H7 (cell line): ENCODE measurements around the gene NDST4. TPM values are rescaled to one million over a fixed set of nuclear protein-coding genes. Genes with fewer than 3 reads are reported as not detected.

Experiments
- DNase-seq: peaks from one replicate; pipeline ENCODE4 v3.0.0; 2012
- H3K27me3 ChIP-seq: 2 replicates; pipeline ENCODE4 v1.6.0; 2011; ENCODE audit warnings: mild to moderate bottlenecking, low read length; ENCODE audit not compliant: control insufficient read depth, insufficient read depth
- H3K36me3 ChIP-seq: replicated peaks from 2 replicates; pipeline ENCODE4 v1.5.1; 2011; ENCODE audit warnings: low read length; ENCODE audit not compliant: control insufficient read depth, insufficient read depth
- H3K4me3 ChIP-seq: 2 replicates; pipeline ENCODE4 v1.5.1; 2011; ENCODE audit warnings: low read depth, mild to moderate bottlenecking, control low read depth, low read length, moderate library complexity; ENCODE audit not compliant: insufficient read depth
- total RNA-seq: library from RNA; depleted of rRNA; stranded (reverse); fragments of >200 nt; shearing (Covaris generic); gene quantifications from 2 replicates; pipeline ENCODE4 v1.2.3, GENCODE V29; 2014

Gene NDST4
- total RNA-seq, 1 experiment from 2014 or later, result not detected

DNA sequence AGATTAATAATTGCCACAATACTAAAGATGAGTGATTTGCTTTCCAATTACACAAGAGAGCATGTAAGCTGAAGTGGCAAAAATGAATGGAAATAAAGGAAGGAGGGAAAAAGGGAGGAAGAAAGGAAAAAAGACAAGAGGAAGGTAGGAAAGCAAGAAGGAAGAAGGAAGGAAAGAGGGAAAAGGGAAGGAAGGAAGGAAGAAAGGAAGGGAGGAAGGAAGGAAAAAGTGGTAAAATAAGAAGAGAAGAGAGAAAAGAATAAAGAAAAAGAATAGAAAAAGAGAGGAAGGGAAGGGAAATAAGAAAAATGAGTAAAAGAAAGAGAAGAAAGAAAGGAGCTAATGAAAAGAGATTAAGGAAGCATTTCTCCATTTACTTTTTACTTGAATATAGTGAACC lies 4.6 kb downstream of the NDST4 start:
- H3K4me3 ChIP-seq, result no peak overlapping the region
- no peaks in the 10 kb centered on the region for H3K27me3 ChIP-seq
- no peaks in the 10 kb centered on the region for H3K36me3 ChIP-seq
- no peak for DNase-seq

DNA sequence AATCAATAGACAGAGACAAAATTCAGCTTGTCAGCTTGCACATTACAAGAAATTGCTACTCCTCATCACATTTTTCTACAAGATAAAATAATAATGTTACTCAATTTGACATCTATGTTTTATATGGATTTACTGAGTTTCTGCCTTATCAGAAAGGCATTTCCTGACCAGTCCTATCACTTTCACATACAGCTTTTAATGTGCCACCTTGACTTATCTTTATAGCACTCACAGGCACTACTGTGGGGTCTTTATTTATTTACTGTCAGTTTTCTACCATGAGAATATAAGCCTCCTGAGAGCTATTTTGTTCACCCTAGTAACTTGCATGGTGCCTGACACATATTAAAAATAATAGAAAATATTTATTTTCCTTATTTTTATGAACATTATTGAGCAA lies 6.0 kb downstream of the NDST4 start:
- no peaks in the 10 kb centered on the region for H3K36me3 ChIP-seq
- no peak for DNase-seq
- no peak overlapping the region for H3K4me3 ChIP-seq
- H3K27me3 ChIP-seq, result no peaks in the 10 kb centered on the region

DNA sequence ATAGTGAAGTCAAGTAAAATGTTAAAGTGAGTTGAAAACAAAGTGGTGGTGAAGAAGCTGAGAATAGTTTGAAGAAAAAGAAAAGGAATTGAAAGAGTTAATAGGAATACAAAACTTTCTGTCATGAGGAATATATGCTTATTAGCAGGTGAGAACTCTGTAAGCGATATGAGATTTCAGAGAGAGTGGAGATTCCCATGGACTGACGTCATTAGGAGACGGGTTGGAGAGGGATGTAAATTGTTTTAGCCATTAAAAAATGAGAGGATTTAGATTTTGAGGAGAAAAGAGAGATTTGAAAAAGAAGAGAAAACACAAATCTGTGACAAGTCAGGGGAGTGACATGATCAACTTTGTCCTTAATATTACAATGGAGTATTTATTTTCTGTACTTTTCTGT lies 11.7 kb downstream of the NDST4 start:
- no peaks in the 10 kb centered on the region for H3K36me3 ChIP-seq

DNA sequence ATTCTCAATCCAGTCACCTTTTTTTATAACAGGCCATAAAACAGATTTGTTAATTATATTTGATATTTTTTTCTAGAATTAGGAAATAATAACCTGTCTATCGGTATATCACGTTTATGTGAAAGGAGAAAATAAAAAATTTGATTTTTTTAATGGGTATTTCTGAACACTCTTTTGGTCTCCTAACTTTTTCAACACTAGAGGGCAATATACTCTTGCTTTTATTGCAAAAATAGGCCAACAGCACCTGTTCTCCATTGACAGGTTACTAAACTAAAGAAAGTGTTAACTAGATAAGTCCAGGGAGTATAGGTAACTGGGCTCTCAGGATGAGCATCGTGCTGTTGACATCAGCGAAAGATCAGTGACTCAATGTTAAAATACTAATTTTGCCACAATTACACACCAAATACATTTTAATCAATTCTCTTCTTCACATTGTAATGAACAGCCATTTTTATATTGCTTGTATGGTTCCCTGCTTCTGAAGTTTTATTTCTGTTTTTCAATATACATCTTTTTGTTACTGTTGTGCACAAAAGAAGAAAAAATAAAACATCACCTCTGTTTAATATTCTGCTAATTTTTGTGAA lies 22.8 kb downstream of the NDST4 start:
- DNase-seq, result peak; percentile 0
- no peak overlapping the region for H3K4me3 ChIP-seq
- no peaks in the 10 kb centered on the region for H3K36me3 ChIP-seq
- no peaks in the 10 kb centered on the region for H3K27me3 ChIP-seq

More for the DNA sequence above, 11.7 kb downstream of the NDST4 start:
- no peak for DNase-seq
- Histone ChIP-seq H3K4me3 (no peak overlapping the region), H3K27me3 (no peaks in the 10 kb centered on the region)

DNA sequence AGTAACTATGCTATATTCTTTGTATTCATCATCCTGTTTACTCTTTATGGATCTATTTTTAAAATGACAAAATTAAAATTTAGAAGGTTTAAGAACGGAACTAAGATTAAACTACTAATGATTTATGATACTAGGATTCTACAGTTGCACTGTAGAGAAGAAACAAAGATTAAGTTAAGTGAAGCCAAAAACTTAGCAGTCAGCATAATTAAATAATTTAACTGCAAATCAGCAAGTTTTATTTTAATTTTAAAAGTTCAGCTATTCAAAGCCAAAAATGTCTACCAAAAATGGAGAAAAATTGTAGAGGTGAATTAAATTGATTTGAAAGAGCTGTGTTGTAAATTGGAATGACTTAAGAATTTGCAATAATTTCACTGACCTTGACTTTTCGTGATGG lies 30.8 kb downstream of the NDST4 start:
- Histone ChIP-seq H3K4me3 (no peak overlapping the region), H3K36me3 (no peaks in the 10 kb centered on the region), H3K27me3 (no peaks in the 10 kb centered on the region)
- DNase-seq, result no peak

DNA sequence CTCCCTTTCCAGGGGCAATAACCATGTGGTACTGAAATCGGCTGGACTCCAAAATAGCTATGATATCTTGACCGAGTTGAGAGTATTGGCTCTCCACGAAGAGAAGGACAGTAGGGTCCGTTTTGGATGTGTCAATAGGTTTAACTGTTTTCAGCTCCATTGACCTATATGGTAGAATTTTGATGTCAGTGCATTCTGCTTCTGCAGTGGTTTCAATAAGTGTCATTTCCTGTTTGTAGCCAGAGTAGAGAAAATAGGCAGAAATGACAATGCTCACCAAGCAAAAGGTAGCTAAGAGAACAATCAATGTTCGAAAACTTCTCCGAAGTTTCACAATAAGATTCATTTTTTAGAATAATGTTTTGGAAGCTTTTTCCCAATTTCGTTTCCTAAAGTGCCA lies 36.7 kb downstream of the NDST4 start:
- DNase-seq, result no peak
- no peak overlapping the region for H3K4me3 ChIP-seq
- no peaks in the 10 kb centered on the region for H3K27me3 ChIP-seq
- no peaks in the 10 kb centered on the region for H3K36me3 ChIP-seq

DNA sequence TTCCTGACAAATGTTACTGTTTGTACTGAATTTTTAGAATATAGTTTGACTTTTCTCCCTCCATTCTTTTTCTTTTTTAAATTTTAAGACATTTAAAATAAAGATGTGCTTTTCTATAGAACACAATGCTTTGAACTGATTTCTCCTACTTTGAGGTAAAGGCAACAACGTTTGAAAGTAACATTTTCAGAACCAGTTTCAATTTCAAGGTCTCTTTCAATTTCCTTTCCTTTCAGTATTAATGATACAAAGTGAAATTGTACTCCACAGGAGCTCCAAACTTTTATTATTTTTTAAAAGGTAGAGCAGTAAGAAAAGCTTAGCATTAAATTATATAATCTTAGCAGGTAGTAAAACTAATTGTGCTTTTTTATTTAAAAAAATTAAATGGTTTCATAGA lies 54.9 kb downstream of the NDST4 start:
- DNase-seq, result no peak
- Histone ChIP-seq H3K36me3 (no peaks in the 10 kb centered on the region), H3K27me3 (no peaks in the 10 kb centered on the region), H3K4me3 (no peak overlapping the region)

DNA sequence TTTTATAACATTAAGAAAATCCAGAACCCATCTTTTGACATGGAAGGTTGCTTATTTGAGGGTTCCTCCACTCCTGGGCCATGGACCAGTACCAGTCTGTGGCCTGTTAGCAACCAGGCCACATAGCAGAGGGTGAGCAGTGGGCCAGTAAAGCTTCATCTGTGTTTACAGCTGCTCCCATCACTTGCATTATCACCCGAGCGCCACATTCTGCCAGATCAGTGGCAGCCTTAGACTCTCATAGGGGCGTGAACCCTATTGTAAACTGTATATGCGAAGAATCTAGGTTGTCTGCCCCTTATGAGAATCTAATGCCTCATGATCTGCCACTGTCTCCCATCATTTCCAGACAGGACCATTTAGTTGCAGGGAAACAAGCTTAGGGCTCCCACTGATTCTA lies 58.6 kb downstream of the NDST4 start:
- DNase-seq, result no peak
- Histone ChIP-seq H3K4me3 (no peak overlapping the region), H3K27me3 (no peaks in the 10 kb centered on the region)

DNA sequence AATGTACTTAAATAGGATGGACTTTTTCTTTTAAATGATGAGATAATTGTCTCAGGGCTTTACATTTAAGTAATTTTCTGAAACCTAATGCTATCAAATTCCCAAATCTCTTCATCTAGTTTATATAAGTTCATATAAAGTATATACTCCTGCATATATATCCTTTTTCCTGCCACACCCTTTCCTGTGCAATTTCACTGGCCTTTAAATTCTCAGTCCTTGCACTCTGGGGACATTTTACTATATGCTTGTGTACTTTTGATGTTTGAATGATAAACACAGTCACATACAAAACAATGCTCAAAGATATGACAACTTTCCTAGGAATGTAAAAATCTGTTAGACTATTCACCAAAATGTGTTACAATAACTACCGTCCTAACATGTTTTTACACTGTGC lies 60.1 kb downstream of the NDST4 start:
- no peak overlapping the region for H3K4me3 ChIP-seq
- H3K36me3 ChIP-seq, result no peaks in the 10 kb centered on the region
- no peaks in the 10 kb centered on the region for H3K27me3 ChIP-seq
- no peak for DNase-seq

More for the DNA sequence above, 58.6 kb downstream of the NDST4 start:
- no peaks in the 10 kb centered on the region for H3K36me3 ChIP-seq

DNA sequence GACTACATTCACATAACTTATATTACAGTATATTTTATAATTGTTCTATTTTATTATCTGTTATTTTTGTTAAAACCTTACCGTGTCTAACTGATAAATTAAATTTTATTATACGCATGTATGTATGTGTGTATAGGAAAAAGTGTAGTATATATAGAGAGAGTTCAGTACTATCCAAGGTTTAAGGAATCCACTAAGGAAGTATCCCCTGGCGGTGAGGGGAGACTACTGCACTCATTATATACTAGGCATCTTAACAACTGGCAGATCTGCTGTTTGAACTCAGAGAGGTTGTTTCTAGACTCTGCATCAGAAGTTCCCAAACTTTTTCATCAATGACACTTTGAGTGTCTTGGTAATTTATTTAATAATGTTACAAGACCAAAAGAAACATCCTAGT lies 70.9 kb downstream of the NDST4 start:
- Histone ChIP-seq H3K4me3 (no peak overlapping the region), H3K36me3 (no peaks in the 10 kb centered on the region), H3K27me3 (no peaks in the 10 kb centered on the region)
- DNase-seq, result peak; percentile 0

DNA sequence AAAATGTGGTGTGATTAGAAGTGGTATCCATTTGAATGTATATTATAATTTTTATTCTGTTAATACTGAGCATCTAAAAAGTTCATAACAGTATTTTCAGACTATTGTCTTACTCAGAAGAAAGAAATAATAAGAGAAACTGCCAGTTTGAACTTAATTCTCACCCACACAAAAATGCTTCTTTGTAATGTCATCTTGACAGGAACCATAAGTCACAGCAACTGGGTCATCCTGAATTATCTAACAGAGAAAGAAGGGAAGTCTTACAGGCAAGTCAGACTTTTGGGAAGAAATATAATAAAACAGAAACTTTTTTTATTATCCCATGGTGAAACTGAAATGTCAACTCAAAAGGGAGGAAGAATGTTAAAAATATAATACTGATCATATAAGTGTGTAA lies 83.1 kb downstream of the NDST4 start:
- no peaks in the 10 kb centered on the region for H3K27me3 ChIP-seq
- no peak for DNase-seq
- no peaks in the 10 kb centered on the region for H3K36me3 ChIP-seq
- no peak overlapping the region for H3K4me3 ChIP-seq

DNA sequence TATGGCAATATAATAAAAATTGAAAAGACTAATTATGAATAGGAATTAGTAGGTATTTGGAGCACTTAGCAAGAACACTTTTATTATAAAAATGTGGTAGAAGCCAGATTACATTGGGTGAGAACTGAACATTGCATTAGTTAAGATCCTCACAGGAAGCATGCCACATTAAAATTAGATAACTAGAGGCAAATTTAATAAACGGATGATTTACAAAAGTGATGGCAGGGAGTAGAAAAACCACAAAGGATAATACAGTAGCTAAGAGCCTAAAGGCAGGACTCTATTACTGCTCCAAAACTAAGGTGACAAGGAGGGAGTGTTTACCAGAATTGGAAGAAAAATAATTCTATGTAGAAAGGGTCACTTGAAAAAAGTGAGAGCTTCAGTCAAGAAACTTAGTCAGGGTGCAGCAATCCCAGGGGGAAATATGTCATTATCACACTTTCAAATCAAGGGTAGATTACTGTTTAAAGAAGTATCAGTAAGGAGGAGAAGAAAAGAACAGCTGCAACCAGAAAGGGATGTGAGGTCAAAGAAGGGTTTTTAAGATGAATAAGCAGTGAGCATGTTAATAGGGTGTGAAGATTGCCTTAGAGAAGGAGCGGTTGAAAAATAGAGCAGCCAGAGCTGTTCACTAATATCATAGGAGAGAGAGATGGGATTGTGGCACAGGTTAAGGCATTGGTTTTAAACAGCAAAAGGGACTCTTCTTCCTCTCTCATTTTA lies 84.6 kb downstream of the NDST4 start:
- DNase-seq, result no peak
- Histone ChIP-seq H3K36me3 (no peaks in the 10 kb centered on the region), H3K27me3 (no peaks in the 10 kb centered on the region), H3K4me3 (no peak overlapping the region)

DNA sequence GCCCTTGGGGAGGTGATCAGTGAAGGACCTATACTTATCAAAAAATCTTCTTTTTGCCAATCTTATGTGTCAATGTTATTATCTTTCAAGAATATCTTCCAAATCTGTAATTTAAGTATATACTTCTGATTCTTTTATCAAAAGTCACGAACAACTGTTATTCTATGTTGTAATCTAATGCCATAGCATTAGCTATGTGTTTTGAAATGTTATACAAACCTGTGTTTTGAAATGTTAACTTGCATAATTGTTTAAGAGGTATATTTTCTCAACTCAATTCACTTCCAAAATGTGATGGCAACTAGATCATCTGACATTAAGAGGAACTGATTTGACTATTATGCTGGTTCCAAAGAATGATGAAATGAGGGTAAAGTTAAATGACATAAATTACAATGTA lies 113.5 kb downstream of the NDST4 start:
- no peak for DNase-seq
- no peaks in the 10 kb centered on the region for H3K36me3 ChIP-seq
- no peaks in the 10 kb centered on the region for H3K27me3 ChIP-seq
- H3K4me3 ChIP-seq, result no peak overlapping the region

DNA sequence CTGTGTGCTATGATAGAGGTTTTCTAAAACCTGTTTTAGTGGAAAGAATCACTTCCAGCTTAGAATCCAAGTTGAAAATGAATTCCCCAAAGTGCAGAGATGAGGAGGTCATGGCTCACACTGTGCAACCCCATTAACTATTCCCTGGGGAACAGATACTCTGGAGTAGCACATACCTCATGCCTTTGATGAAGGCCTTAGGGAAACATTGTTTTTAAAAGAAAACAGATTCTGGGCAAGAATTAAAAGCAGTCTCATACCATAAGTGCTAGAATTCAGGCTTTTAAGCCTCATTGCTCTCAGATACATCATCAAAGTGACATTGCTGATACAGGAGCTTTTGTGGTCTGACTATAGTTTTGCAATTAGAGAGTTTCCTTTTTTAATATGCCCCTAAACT lies 115.1 kb downstream of the NDST4 start:
- no peak for DNase-seq
- H3K4me3 ChIP-seq, result no peak overlapping the region
- H3K27me3 ChIP-seq, result no peaks in the 10 kb centered on the region
- H3K36me3 ChIP-seq, result no peaks in the 10 kb centered on the region

DNA sequence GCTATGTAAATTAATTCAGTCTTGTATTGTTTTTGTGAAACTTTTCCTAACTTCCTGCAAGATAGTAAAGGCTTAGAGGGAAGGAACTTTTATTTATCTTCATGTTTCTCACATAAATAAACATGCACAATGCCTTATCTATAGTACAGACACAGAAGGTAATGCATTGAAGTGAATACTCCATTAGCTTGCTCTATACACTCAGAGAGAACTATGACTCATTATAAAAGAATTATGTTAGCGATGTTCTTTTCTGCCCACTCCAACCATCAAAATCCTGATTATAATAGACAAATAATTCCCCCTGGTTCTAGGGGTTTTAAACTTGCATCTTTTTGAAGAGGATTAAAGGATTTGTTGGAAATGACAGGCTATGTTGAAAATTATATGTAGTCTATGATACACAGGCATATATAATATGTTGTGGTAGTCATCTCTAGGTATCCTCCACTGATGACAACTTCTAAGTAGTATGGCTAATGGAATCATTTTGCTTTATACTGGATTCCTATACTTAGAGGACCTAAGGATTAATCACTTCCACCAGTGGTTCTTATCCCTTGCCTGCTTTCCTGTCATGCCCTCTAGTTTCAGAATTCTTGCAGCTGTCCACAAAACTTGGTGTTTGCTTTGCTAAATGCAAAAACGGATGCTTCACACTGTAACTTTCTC lies 115.7 kb downstream of the NDST4 start:
- DNase-seq, result no peak
- no peaks in the 10 kb centered on the region for H3K36me3 ChIP-seq

More for the DNA sequence above, 115.7 kb downstream of the NDST4 start:
- Histone ChIP-seq H3K4me3 (no peak overlapping the region), H3K27me3 (no peaks in the 10 kb centered on the region)
